ENCODE measurements around the gene GSTM3. TPM values are rescaled to one million over a fixed set of nuclear protein-coding genes. Genes with fewer than 3 reads are reported as not detected.
A peak's percentile ranks its signal among the peaks of the same experiment; 100 is the strongest.

The GSTM3 gene
- total RNA-seq, 1 donor from 2014 or later = 4.7 TPM

GRCh38 chr1:109764561-109765482, 24.0 kb upstream of the GSTM3 start:
- TF ChIP-seq, protein P1, sequence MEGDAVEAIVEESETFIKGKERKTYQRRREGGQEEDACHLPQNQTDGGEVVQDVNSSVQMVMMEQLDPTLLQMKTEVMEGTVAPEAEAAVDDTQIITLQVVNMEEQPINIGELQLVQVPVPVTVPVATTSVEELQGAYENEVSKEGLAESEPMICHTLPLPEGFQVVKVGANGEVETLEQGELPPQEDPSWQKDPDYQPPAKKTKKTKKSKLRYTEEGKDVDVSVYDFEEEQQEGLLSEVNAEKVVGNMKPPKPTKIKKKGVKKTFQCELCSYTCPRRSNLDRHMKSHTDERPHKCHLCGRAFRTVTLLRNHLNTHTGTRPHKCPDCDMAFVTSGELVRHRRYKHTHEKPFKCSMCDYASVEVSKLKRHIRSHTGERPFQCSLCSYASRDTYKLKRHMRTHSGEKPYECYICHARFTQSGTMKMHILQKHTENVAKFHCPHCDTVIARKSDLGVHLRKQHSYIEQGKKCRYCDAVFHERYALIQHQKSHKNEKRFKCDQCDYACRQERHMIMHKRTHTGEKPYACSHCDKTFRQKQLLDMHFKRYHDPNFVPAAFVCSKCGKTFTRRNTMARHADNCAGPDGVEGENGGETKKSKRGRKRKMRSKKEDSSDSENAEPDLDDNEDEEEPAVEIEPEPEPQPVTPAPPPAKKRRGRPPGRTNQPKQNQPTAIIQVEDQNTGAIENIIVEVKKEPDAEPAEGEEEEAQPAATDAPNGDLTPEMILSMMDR (IDR thresholded peaks at IDR 0.05; ENCODE audit: insufficient read depth, low read length, severe bottlenecking) = no peak
- FAIRE-seq (no peak), DNase-seq (ENCODE audit: low read depth) (no peak)
- Histone ChIP-seq H3K27me3 (ENCODE audit: control insufficient read depth, insufficient read depth, low read length) (no peaks in the 10 kb centered on the region), H3K36me3 (ENCODE audit: control insufficient read depth, insufficient read depth, low read length) (no peaks in the 10 kb centered on the region), H3K4me3 (ENCODE audit: low read depth, low read length) (no peak overlapping the region)

DNA sequence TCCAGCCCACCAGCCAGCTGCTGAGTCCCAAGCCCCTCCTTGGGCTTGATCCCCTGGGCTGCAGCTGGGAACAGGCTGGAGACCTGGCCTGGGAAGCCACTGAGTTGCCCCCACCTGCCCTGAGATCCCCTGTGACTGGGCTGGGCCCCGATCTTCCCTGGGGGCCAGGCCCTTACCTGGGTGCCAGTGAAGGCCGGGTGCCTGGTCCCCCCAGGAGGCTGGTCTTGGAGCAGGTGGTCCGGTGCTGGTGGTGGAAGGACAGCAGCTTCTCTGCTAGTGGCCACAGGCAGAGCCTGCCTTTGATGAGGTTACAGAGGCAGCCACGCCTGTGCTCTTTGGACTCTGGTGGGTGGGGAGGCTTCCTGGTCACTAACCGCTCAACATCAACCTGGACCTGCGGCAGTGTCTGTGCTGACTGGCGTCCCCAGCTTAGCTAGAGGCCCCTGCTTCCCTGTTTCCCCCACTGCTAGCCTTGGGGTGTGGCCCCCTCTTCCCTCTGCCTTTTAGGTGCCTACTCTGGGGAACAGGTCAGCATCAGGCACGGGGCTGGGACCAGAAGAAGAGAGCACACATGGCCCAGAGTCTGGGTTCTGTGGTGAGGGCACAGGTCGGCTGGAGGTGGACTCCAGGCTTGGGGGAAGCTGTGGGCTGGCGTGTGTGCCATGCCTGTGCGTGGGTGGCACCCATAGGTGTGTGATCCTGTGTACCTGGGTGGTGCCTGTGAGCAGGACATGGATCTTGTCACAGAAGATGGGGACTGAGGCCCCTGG, 23.0 kb upstream of the GSTM3 start, which contains the start of gene EPS8L3:
Gene EPS8L3, minus strand, starts transcription at position 278 of the 770 bp plus-strand sequence. CDS start 2,174 bp downstream, outside the sequence.
- Histone ChIP-seq H3K27me3 (ENCODE audit: control insufficient read depth, insufficient read depth, low read length) (no peaks in the 10 kb centered on the region), H3K4me3 (ENCODE audit: low read depth, low read length) (no peak within 1 kb of the TSS), H3K36me3 (ENCODE audit: control insufficient read depth, insufficient read depth, low read length) (no peaks in the 10 kb centered on the region)
- FAIRE-seq (no peak), DNase-seq (ENCODE audit: low read depth) (no peak)
- TF ChIP-seq, protein P1 (IDR thresholded peaks at IDR 0.05; ENCODE audit: insufficient read depth, low read length, severe bottlenecking) = no peak

DNA sequence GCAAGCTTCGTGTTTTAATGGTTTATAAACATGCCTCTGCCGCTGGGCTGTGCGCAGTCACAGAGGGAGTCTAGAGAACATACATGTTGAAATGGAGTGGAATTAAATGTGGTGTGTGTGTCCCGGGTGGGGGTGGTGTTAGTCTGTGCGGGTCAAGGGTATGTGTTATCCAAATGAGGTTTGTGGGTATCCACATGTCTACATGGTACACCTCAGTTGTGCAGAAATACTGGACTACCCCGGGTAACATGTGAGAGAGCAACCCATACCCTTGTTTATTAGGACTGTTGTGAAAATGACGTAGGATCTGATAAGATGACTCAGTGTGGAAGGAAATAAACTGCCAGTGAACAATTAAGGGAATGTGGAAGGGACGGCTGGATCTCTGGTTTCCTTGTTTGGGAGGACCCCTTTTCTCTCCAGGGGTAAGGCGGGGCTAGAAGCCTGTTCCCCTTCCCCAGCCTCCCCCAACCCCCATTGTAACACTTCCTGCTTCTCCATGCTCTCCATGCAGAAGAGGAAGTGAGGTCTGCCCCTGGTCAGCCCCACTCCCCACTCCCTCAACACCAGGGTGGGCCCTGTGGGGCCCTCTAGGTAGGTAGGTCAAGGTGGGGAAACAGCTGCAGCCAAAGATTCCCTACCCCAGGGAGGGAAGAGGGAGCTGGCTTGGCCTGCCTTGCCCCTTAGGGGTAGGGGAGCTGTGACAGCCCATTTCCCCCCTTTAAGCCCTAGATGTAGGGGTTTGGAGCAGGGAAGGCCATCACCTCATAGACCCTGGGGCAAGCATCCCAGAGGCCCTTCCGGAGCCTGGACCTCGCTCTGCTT, 22.2 kb upstream of the GSTM3 start:
- H3K4me3 ChIP-seq (ENCODE audit: low read depth, low read length) = no peak overlapping the region
- TF ChIP-seq, protein P1 (IDR thresholded peaks at IDR 0.05; ENCODE audit: insufficient read depth, low read length, severe bottlenecking) = no peak
- H3K27me3 ChIP-seq (ENCODE audit: control insufficient read depth, insufficient read depth, low read length) = no peaks in the 10 kb centered on the region
- no peaks in the 10 kb centered on the region for H3K36me3 ChIP-seq (ENCODE audit: control insufficient read depth, insufficient read depth, low read length)
- DNase-seq (ENCODE audit: low read depth) = peak; percentile 56
- FAIRE-seq = no peak

DNA sequence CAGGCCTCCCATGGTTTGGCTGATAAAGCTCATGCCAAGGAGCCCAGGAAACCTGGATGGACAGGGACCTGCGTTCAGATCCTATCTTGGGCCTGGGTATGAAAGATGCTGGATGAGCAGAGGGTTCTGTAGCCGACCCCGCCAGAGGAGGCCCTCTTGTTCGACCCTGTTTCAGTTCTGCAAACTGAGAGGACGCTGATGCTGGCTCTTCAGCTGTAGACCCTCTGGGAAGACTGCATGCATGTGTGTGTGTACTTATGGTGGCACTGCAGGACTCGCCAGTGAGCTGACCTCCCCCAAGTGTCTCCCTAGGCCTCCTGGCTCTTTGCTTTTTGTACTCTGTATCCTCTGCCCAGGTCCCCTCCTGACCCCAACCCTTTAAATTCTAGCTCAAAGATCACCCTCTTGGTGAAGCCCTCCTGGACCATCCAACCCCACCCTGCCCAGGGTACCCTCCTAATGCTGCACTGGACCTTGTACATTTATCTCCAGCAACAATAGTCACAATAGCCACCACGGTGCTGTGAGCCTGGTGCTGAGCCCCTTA, 21.3 kb upstream of the GSTM3 start:
- DNase-seq (ENCODE audit: low read depth) = no peak
- Histone ChIP-seq H3K36me3 (ENCODE audit: control insufficient read depth, insufficient read depth, low read length) (no peaks in the 10 kb centered on the region), H3K27me3 (ENCODE audit: control insufficient read depth, insufficient read depth, low read length) (no peaks in the 10 kb centered on the region), H3K4me3 (ENCODE audit: low read depth, low read length) (no peak overlapping the region)
- TF ChIP-seq, protein P1 (IDR thresholded peaks at IDR 0.05; ENCODE audit: insufficient read depth, low read length, severe bottlenecking) = no peak
- no peak for FAIRE-seq

All from bronchial epithelial cell (primary cell).